Cardiac fibroblast (primary cell): ENCODE data around the gene G0S2.
A peak's percentile ranks its signal among the peaks of the same experiment; 100 is the strongest.

Source experiments
- DNase-seq, 2 donors: peaks; one replicate each; pipeline versions ENCODE4 v3.0.0 to v3.0.0-alpha.2; 2010; ENCODE audit warnings: low read depth in 2 of 2
- H3K4me3 ChIP-seq, 2 donors: replicated peaks in 1 of 2; 1 replicate in 1 of 2; 2 replicates in 1 of 2; pipeline ENCODE4 v1.5.1; 2011; ENCODE audit warnings: low read depth in 2 of 2, low read length in 2 of 2, mild to moderate bottlenecking in 2 of 2, moderate library complexity in 1 of 2
- TF ChIP-seq, protein P1 (sequence below): IDR thresholded peaks from one replicate; pipeline ENCODE4 v1.5.1; 2011; ENCODE audit warnings: low read depth, mild to moderate bottlenecking, low read length, inconsistent platforms

The G0S2 gene

DNA sequence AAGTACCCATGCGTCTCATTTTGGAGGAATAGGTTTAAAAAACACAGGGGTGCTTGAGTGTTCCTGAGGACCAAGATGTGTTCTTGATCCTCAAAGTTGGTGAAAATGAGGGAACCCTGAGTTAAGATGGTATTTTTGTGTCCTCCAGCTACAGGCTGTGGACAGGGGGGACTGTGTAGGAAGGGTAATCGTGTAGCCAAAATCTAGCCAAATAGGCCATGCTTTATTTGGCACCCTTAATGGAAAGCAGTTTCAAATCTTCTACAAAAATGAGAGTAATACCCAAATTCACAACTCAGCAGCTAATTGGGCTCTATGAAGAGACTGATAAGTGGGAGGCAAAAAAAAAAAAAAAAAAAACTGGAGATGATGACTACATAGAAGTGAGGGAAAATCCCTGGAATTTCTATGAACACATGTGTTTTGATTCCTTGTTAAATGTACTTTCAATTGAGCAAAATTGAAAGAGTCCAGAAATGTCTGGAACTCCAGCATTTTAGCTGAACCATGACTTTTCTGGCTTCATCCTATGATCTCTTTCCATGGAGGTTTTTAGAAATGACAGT is 29.9 kb downstream of the G0S2 start:
- TF ChIP-seq, protein P1, sequence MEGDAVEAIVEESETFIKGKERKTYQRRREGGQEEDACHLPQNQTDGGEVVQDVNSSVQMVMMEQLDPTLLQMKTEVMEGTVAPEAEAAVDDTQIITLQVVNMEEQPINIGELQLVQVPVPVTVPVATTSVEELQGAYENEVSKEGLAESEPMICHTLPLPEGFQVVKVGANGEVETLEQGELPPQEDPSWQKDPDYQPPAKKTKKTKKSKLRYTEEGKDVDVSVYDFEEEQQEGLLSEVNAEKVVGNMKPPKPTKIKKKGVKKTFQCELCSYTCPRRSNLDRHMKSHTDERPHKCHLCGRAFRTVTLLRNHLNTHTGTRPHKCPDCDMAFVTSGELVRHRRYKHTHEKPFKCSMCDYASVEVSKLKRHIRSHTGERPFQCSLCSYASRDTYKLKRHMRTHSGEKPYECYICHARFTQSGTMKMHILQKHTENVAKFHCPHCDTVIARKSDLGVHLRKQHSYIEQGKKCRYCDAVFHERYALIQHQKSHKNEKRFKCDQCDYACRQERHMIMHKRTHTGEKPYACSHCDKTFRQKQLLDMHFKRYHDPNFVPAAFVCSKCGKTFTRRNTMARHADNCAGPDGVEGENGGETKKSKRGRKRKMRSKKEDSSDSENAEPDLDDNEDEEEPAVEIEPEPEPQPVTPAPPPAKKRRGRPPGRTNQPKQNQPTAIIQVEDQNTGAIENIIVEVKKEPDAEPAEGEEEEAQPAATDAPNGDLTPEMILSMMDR: no peak
- DNase-seq: no peak
- H3K4me3 ChIP-seq: peak overlapping the region; percentile 19 to 33

DNA sequence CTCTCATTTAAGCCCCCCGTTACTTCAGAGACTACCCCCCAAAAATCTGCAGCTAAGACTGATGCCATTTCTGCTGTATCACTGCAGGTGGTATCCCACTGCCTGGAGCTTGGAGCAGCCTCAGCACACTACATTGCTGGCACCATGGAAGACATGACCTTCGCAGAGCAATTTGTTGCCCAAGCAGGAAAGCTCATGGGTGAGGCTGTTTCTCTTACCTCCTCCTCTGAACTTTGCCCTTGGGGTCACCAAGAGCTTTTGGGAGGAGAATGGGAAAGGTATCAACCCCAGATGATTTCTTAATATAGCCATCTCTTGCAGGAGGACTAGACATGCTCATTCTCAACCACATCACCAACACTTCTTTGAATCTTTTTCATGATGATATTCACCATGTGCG is 31.4 kb downstream of the G0S2 start:
- no peak overlapping the region for H3K4me3 ChIP-seq
- DNase-seq: no peak
- TF ChIP-seq, protein P1: no peak

DNA sequence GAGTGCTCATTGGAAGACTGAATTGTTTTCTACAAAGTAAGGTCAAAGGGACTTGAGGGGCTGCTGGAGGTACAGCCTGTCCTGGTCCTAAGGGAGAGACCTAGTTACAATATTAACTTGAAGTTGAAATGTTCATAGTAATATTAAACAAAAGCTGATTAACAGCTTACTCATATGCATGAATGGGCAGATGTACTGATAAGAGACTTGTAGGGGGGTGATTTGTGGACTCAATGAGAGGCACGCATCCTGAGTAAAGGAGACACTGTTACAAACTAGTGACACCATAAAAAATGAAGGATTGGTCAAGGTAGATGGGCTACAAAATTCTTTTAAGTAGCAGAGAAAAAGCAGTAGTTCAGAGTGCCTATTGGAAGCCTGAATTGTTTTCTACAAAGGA is 32.1 kb downstream of the G0S2 start:
- peak in 1 of 2 donors; percentile 47 for DNase-seq
- no peak overlapping the region for H3K4me3 ChIP-seq
- TF ChIP-seq, protein P1: no peak

DNA sequence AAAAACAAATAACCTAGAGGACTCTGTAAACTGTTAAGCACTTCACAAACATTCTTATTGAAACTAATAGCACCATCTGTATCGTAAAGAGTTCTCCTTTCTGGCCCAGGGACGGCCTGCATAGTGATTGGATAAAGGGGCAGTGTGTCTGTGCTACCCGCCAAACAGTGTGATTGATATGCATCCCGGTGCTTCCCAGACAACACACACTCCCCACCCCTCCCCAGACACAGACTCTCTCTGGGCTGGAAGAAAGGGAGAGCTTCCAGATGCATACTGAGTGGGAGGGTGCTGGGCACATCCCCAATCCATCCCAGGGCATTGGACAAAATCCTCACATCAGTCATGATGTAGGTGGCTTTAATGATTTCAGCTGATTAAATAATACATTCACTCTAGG is 33.1 kb downstream of the G0S2 start:
- no peak for DNase-seq
- TF ChIP-seq, protein P1: no peak
- H3K4me3 ChIP-seq: no peak overlapping the region

DNA sequence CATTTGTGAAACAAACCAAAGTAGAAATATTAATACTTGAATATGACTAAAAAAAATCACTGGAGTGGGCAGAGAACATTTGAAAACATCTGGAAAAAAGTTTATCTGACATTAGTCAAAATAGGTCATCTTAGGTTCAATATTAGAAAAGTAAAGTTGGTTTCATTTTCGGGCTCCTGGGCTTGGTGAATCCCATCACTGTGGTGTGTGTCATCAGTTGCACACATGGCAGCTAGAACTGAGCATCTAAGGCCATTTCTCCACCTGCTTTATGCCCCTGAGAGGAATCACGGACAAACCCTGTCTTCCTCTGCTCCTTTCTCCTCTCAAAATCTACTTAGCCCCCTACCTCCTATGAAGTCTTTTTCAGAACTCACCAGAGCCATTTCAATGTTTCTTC is 34.9 kb downstream of the G0S2 start:
- TF ChIP-seq, protein P1: no peak
- H3K4me3 ChIP-seq: no peak overlapping the region
- DNase-seq: peak in 1 of 2 donors; percentile 33

DNA sequence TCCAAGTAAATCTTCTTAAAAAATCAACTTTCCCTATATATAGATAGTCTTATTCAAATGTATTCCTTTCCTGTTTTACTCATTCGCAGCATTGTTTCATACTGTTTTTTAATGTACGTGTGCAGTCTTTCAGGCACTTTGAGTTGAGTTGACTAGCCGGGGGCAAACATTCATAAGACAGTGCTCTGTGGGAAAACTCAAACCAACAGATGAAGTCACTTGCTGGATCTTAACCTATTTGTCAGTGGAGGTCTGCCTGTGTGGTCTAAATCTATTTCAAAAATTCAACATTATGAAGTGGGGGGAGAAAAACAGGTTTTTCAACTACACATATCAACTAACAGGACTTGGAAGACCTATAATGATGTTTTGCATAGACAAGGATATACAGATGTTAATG is 35.6 kb downstream of the G0S2 start:
- DNase-seq: no peak
- H3K4me3 ChIP-seq: no peak overlapping the region
- TF ChIP-seq, protein P1: no peak

DNA sequence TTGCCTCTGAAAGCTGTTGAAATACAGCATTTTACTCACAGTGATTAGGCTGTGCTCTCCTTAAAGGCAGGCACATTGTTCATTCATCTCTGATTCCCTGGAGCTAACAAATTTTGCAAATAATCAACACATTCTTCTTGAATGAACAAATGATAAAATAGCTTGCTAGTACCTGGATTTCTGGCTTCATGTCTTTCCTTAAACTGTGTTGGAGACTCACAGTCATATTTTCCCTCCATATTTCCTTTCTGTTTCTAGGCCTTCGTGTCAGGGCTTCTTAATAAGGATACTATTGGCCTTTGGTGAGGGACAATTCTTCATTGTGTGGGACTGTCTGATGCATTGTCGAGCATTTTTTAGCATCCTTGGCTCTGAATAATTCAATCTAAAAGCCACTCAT is 39.1 kb downstream of the G0S2 start:
- TF ChIP-seq, protein P1: no peak
- DNase-seq: no peak
- H3K4me3 ChIP-seq: no peak overlapping the region
